DOHH2 (cell line): ENCODE measurements around the gene CWC27.
A peak's percentile ranks its signal among the peaks of the same experiment; 100 is the strongest.

ENCODE experiments used
- H3F3A ChIP-seq: fragments of 200-600 bp; sonication (generic), shearing (Covaris generic); 2 replicates; pipeline ENCODE4 v1.6.0; 2016; ENCODE audit warnings: antibody characterized with exemption, mild to moderate bottlenecking; ENCODE audit not compliant: control insufficient read depth, insufficient read depth
- H3K27ac ChIP-seq: fragments of 200-600 bp; sonication (generic); 2 replicates; pipeline ENCODE4 v1.5.1; 2014; ENCODE audit warnings: low read depth, mild to moderate bottlenecking, low read length, moderate library complexity
- H3K27me3 ChIP-seq: fragments of 200-600 bp; sonication (generic); 2 replicates; pipeline ENCODE4 v1.6.1; 2014; ENCODE audit warnings: mild to moderate bottlenecking, low read length, mixed read lengths; ENCODE audit not compliant: control insufficient read depth
- H3K36me3 ChIP-seq: fragments of 200-600 bp; sonication (generic); 2 replicates; pipeline ENCODE4 v1.6.1; 2014; ENCODE audit warnings: mild to moderate bottlenecking, low read length, moderate library complexity, mixed read lengths; ENCODE audit not compliant: control insufficient read depth
- H3K4me1 ChIP-seq: fragments of 200-600 bp; sonication (generic); 2 replicates; pipeline ENCODE4 v1.6.1; 2014; ENCODE audit warnings: mild to moderate bottlenecking, low read length, mixed read lengths; ENCODE audit not compliant: control insufficient read depth
- H3K4me2 ChIP-seq: fragments of 200-600 bp; sonication (generic); 2 replicates; pipeline ENCODE4 v1.6.0; 2014; ENCODE audit warnings: mild to moderate bottlenecking, low read length, moderate library complexity
- H3K4me3 ChIP-seq: fragments of 200-600 bp; sonication (generic); 2 replicates; pipeline ENCODE4 v1.5.1; 2014; ENCODE audit warnings: mild to moderate bottlenecking, low read length, mixed read lengths
- H3K79me2 ChIP-seq: fragments of 200-600 bp; sonication (generic); 2 replicates; pipeline ENCODE4 v1.6.1; 2014; ENCODE audit warnings: mild to moderate bottlenecking, low read length, mixed read lengths; ENCODE audit not compliant: control insufficient read depth
- H3K9me2 ChIP-seq: fragments of 200-600 bp; sonication (generic); replicated peaks from 2 replicates; pipeline ENCODE4 v1.6.1; 2014; ENCODE audit warnings: mild to moderate bottlenecking, low read length, mixed read lengths; ENCODE audit not compliant: control insufficient read depth
- H3K9me3 ChIP-seq: fragments of 200-600 bp; sonication (generic); 2 replicates; pipeline ENCODE4 v1.6.1; 2014; ENCODE audit warnings: antibody characterized with exemption, low read length, mixed read lengths; ENCODE audit not compliant: control insufficient read depth, insufficient read depth
- H4K20me1 ChIP-seq: fragments of 200-600 bp; sonication (generic); 2 replicates; pipeline ENCODE4 v1.6.0; 2014; ENCODE audit warnings: low read depth, mild to moderate bottlenecking, antibody characterized with exemption, low read length, moderate library complexity; ENCODE audit not compliant: control insufficient read depth, insufficient read depth
- CTCF ChIP-seq: fragments of 200-600 bp; sonication (generic); IDR thresholded peaks from one replicate; pipeline ENCODE4 v1.5.1; 2014; ENCODE audit warnings: antibody characterized with exemption, mild to moderate bottlenecking, low read depth, low read length; ENCODE audit not compliant: poor library complexity, severe bottlenecking
- EZH2phosphoT487 ChIP-seq: fragments of 200-600 bp; sonication (generic); IDR thresholded peaks from 2 replicates; pipeline ENCODE4 v1.6.1; 2017; ENCODE audit warnings: borderline replicate concordance, mild to moderate bottlenecking, antibody characterized with exemption, low read length, moderate library complexity, mixed read lengths

The CWC27 gene

GRCh38 chr5:65055938-65056337 is 287.2 kb downstream of the CWC27 start:
- Histone ChIP-seq H3K9me3 (no peaks in the 10 kb centered on the region), H3K4me3 (no peak overlapping the region), H3K27me3 (no peaks in the 10 kb centered on the region), H4K20me1 (no peaks in the 10 kb centered on the region), H3K36me3 (no peaks in the 10 kb centered on the region), H3K4me1 (peaks cover 17% of the 10 kb centered on the region), H3K9me2 (no peaks in the 10 kb centered on the region), H3K4me2 (no peak overlapping the region), H3K27ac (no peak overlapping the region), H3K79me2 (no peaks in the 10 kb centered on the region), H3F3A (no peaks in the 10 kb centered on the region)
- no peak for TF ChIP-seq CTCF
- no peak for TF ChIP-seq EZH2phosphoT487

DNA sequence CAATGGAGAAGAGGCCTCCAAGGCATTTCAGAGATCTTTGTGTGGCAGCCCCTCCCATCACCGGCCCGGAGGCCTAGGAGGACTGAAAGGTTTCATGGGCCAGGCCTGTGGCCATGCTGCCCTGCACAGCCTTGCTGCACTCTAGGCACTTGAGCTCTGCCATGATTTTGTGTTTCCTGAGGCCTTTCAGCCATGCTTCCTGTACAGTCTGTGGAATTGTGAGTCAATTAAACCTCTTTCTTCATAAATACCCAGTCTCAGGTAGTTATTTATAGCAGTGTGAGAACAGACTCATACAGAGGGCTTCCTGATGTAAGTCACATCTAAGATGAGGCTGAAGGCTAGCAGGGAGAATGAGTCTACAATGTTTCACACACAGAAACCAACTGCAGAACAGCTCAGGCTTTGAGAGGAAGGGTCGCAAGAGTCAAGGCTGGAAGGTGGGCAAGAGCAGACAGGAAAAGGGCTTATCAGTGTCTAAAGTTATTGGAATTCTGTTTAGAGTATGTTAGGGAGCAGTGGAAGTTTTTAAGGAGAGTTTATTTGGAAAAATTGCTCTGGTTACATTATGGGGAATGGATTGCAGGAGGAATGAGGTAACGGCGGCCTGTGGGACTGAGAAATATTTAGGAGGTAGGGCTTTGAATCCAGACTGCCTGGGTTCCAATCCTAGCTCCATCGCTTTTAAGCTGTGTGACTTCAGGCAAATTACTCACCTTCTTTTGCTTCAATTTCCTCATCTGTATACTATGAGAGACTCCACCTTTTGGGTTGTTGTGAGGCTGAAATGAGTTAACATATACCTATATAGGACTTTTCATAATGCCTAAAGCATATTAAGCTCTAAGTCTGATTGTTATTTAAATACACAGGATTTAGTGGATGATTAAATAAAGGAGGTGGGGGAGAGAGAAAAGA is 291.2 kb downstream of the CWC27 start:
- Histone ChIP-seq H3K79me2 (no peaks in the 10 kb centered on the region), H3K36me3 (0 out of 2 replicates have a peak, but pooled peaks cover 3% of the 10 kb centered on the region), H3K27ac (no peak overlapping the region), H3K9me3 (no peaks in the 10 kb centered on the region), H3K4me1 (peaks cover 40% of the 10 kb centered on the region), H3K9me2 (no peaks in the 10 kb centered on the region), H3K4me3 (no peak overlapping the region), H4K20me1 (no peaks in the 10 kb centered on the region), H3K27me3 (no peaks in the 10 kb centered on the region), H3K4me2 (no peak overlapping the region), H3F3A (no peaks in the 10 kb centered on the region)
- no peak for TF ChIP-seq EZH2phosphoT487

- H3K27ac ChIP-seq: peak overlapping the region; percentile 31; the same call in 1 of the 2 replicates
Measured at GRCh38 chr5:65061250-65061973, 292.7 kb downstream of the CWC27 start.

More at GRCh38 chr5:65061250-65061973, 292.7 kb downstream of the CWC27 start:
- no peaks in the 10 kb centered on the region for H3K27me3 ChIP-seq
- no peaks in the 10 kb centered on the region for H3F3A ChIP-seq
- H4K20me1 ChIP-seq: no peaks in the 10 kb centered on the region
- H3K79me2 ChIP-seq: no peaks in the 10 kb centered on the region
- H3K36me3 ChIP-seq: 0 out of 2 replicates have a peak, but pooled peaks cover 3% of the 10 kb centered on the region
- peaks cover 46% of the 10 kb centered on the region for H3K4me1 ChIP-seq
- peak overlapping the region; percentile 61 for H3K4me2 ChIP-seq
- no peak for TF ChIP-seq CTCF
- TF ChIP-seq EZH2phosphoT487: no peak
- H3K9me2 ChIP-seq: no peaks in the 10 kb centered on the region
- no peaks in the 10 kb centered on the region for H3K9me3 ChIP-seq
- H3K4me3 ChIP-seq: peak overlapping the region; percentile 32
